HFF-Myc (cell line): Measurements from ENCODE around the gene ZRANB1.

ENCODE experiments used
- DNase-seq: peaks from one replicate; pipeline ENCODE4 v3.0.0-alpha.2; 2011; ENCODE audit warnings: low read depth; ENCODE audit errors: extremely low read depth
- H3K4me3 ChIP-seq: replicated peaks from 2 replicates; pipeline ENCODE4 v1.5.1; 2011; ENCODE audit warnings: low read depth, mild to moderate bottlenecking, control low read depth, low read length
- CTCF ChIP-seq: IDR thresholded peaks from 2 replicates; pipeline ENCODE4 v1.5.1; 2012; ENCODE audit warnings: mild to moderate bottlenecking, low read depth, low read length, control low read depth; ENCODE audit errors: missing control alignments

Gene ZRANB1

GRCh38 chr10:125004571-125005311 lies 62.8 kb downstream of the ZRANB1 start:
- TF ChIP-seq CTCF, result no peak

GRCh38 chr10:125005312-125006187 lies 63.6 kb downstream of the ZRANB1 start:
- TF ChIP-seq CTCF, result no peak
- no peak for DNase-seq
- H3K4me3 ChIP-seq, result no peak overlapping the region

More at GRCh38 chr10:125004571-125005311, 62.8 kb downstream of the ZRANB1 start:
- no peak for DNase-seq
- no peak overlapping the region for H3K4me3 ChIP-seq

GRCh38 chr10:125006188-125006680 lies 64.3 kb downstream of the ZRANB1 start:
- no peak for DNase-seq
- TF ChIP-seq CTCF, result no peak
- H3K4me3 ChIP-seq, result no peak overlapping the region

GRCh38 chr10:125006921-125007426 lies 65.1 kb downstream of the ZRANB1 start:
- peak; percentile 97 for DNase-seq
- H3K4me3 ChIP-seq, result no peak overlapping the region
- TF ChIP-seq CTCF, result no peak

GRCh38 chr10:125007436-125007835 lies 65.5 kb downstream of the ZRANB1 start:
- DNase-seq, result no peak
- TF ChIP-seq CTCF, result no peak
- 0 out of 2 replicates have a peak overlapping the region, but pooled peaks have one; percentile 6 for H3K4me3 ChIP-seq

GRCh38 chr10:125008689-125009638 lies 67.0 kb downstream of the ZRANB1 start:
- no peak overlapping the region for H3K4me3 ChIP-seq
- no peak for TF ChIP-seq CTCF
- no peak for DNase-seq
